ENCODE measurements around the gene TMEM38B.
"Not testable (repeated sequence)": the region's sequence is repeated elsewhere in the genome, so short reads cannot be mapped to it uniquely, and the experiment has no call there.

Gene TMEM38B

DNA sequence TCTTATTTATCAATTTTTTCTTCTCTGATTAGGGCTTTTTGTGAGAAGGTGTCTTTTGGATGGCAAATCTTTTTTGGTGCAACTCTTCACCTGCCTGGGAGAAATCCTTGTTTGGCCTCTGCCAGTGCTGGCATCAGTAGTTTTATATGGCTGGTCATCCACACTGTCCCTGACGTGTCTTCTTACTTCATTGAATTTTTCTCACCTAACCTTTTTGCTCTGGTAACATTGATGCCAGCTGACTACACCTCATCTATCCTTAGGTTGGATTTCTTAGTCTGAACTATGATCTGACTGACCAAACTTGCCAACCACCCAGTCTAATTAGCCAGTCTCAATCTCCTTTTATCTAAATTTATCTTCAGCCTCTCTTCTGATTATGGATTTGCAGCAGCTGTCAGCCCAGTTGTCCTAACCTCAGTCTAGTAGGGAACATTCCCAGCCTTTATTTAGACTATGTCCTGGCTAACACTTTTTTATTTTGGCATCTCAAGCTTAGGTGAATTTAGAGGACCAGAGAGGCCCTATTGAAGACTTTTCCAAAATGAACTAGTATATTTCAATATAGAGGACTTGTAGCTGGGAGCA is 10.6 kb upstream of the TMEM38B start:
- DNase-seq: no peak

DNA sequence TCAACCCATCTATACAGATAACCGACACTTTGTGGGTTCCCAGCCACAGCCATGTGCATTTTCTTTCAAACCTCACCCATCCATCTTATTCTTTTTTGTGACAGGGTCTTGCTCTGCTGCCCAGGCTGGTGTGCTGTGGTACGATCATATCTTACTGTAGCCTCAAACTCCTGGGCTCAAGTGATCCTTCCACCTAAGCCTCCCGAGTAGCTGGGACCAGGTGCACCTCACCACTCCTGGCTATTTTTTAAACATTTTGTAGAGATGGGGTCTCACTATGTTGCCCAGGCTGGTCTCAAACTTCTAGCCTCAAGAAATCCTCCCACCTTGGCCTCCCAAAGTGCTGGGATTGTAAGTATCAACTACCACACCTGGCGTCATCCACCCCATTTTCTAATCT is 7.4 kb upstream of the TMEM38B start:
- no peak for DNase-seq

DNA sequence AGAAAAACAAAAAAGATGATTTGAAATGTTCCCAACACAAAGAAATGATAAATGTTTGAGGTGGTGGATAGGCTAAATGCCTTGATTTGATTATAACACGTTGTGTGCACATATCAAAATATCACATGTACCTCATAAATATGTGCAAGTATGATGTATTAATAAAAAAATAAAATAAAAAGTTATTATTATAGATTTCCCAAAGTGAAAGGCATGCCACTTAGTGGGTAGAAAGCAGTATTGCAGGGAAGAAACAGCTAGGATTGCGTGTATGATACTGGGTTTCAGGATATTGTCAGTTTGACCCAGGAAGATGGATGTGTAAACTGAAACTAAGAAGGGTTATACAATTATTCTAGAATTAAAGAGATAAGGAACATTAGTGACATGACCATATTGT is 3.6 kb upstream of the TMEM38B start:
- no peak for DNase-seq

DNA sequence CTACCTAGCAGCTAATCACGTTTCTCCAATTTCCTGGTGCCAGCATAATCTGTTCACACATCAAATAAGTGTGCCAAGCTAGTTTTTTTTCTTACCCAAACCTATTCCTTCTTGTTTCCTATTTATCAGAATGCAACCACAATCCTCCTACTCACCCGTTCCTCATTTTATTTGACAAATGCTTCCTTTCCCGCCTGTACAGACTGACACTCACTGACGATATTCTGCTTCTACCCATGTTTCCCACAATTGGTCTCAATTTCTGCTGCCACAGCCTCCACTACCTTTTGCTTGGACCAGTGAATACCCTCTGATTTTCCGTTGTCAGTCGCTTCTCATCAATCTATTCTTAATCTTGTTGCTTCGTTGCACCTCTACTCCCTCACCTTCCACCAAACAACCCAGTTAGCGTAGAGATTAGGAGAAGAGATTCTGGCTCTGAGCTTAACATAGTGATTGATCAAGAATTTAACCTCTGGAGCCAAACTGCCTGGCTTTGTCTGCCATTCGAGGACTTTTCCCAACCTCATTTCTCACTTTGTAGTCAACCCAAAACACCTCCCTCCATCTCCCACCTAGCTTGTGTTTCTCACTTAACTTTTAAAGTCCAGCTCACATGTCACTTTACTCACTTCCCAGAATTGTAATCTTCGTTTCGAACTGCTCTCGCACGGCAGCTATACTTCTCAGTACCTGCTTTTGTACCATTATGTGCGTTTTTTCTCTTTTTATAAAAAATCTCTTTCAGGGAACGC is 729 bp upstream of the TMEM38B start:
- DNase-seq: peak; percentile 41

DNA sequence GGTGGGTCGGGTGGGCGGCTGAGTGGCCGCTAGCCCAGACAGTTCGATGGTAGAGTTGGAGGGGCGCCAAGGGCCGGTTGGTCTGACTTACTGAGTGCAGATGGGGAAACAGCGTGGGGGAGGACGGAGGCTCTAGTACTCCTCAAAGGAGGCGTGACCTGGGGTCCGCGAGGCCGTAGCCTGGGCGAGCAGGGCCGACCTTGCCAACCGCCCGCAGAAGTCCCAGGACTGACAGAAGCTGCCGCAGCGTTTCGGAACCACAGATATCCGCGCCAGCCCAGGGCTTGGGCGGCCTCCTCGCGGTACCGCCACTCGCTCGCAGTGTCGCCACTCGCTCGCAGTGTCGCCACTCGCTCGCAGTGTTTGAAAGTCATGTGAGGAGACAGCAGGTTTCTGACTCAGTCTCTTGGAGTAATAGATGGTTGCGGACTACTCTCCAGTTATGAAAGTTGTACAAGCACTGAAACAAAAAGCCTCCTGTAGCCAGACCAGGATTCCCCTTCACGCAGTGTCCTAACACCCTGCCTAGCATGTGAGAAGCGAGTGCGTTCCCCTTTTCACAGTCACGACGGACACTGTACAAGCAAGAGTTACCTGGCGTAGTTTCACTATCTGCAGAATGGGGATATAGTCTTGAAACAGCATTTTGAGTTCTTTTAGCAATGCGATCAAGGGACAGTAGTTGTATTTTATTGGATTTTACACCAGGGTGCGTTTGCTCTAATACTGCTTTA is 674 bp downstream of the TMEM38B start:
- peak; percentile 27 for DNase-seq

DNA sequence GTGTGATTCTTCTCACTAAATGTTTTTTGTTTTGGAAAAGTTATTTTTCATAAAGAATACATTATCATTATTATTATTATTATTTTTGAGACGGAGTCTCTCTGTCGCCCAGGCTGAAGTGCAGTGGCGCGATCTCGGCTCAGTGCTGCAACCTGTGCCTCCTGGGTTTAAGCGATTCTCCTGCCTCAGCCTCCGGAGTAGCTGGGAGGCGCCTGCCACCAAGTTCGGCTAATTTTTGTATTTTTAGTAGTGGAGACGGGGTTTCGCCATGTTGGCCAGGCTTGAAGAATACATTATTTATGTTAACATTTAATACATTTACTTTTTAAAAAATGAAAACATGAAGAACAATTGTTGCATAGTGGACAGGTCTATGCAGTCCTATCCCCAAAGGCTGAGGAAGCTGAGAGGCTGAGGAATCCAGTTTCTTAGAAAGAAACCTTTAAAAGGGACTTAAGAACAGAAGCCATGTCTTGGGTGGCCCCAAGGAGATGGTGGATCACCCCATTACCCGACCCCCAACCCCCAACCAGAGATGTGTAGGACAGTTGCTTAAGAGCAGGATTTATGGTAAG is 2.0 kb downstream of the TMEM38B start:
- no peak for DNase-seq

DNA sequence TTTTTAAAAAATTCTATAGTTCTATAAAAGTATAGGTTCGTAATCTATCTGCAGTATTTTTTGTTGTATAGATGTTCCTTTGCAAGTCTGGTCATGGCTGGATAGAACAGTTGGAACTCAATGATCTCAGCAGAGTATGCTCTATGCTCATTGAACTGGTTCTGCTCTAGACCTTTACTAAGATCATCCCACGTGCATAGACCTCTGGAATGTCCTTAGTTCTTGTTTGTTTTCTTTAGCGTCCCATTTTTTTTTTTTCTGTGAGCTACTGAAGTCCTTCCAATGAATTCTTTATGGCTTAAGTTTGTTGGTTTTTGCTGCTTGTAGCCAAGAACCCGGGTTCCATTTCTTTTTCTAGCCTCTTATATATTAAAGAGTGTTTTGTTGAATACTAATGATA is 3.5 kb downstream of the TMEM38B start:
- DNase-seq: no peak

DNA sequence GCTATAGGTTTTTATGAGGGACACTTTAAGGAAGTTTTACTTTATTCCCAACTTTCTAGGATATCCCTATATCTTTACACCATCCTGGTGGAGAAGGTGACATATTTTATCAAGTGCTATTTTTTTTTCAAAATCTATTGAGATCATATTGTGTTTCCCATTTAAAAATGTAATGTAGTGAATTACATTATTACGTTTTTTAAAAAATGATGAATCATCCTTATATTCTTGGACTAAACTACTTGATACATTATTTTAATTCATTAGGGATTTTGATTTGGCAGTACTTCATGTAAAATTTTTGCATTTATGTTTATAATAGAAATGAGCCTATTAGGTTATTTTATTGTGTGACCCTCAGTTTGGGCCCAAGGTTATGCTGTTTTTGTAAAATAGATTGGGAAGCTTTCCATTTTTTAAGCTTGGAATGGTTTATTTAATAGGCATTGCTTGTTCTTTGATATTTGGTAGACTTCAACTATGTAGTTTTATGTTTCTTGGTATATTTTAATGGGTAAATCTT is 4.1 kb downstream of the TMEM38B start:
- DNase-seq: no peak

DNA sequence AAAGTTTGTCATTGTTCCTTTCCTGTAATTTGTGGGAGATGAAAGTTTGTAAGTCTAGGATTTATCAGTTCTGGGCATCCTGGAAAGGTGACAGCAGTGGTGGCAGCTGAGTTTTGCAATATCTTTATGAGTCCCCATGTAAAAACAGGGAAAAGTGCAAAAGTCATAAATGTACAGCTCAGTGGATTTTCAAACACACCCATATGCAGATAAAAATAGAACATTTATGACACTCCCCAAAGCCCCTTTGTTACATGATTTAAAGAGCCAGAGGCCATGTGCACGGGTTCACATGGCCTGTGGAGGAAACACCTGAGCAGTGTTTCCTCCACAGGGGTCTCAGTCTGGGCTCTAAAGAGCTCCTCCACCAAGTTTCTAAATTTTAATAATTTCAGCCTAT is 6.3 kb downstream of the TMEM38B start:
- no peak for DNase-seq

DNA sequence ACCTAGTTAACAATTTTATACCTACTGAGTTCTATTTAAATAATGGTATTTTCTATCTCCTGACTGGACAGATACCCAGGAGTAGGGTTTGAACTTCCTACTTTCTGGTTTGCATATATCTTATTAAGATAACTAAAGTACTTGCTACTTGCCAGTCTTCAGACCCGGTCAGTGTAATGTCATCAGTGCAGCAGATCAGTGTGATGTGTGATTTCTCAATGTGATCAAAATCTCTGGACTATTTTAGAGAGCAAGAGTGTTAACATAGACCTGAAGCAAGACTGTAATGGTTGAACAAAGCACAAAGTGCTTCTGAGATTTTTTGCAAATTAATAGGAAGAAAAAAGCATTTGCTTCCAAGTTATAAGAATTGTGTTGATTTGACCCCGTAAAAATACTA is 6.8 kb downstream of the TMEM38B start:
- no peak for DNase-seq

DNA sequence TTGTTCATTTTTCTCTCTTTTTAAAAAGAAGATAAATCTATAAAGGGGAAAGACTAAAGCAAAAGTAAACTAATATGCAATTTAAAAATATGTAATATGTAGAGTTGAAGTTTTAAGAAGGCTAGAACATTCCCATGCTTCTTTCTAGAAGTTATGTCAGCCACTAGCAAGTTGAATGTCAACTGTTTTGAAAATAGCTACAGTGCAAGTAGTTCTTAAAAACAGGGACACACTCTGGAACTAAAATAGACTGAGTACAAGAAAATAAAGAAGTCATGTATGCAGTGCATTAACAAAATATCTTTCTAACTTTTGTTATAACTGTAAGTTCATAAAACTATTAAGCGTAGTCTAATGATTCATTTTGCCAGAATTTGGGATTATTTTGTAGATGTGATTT is 7.9 kb downstream of the TMEM38B start:
- DNase-seq: no peak

DNA sequence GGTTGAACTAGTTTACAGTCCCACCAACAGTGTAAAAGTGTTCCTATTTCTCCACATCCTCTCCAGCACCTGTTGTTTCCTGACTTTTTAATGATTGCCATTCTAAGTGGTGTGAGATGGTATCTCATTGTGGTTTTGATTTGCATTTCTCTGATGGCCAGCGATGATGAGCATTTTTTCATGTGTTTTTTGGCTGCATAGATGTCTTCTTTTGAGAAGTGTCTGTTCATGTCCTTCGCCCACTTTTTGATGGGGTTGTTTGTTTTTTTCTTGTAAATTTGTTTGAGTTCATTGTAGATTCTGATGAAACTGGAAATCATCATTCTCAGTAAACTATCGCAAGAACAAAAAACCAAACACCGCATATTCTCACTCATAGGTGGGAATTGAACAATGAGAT is 9.3 kb downstream of the TMEM38B start:
- not testable (repeated sequence) for DNase-seq

DNA sequence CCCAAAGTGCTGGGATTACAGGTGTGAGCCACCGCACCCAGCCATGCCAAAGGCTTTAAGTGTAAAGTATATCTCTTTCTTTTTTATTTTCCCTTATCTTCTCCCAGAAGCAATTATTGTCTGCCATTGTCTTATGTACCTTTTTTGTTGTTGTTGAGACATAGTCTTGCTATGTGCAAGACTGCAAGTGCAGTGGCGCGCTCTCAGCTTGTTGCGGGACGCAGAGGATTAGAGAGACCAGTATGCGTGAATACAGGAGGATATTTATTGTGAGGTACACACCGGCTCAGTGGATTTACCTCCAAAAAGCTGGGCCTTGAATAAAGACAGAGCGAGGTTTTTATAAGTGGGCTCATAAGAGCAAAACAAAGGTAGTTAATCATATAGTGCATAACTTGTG is 11.8 kb downstream of the TMEM38B start:
- DNase-seq: no peak

DNA sequence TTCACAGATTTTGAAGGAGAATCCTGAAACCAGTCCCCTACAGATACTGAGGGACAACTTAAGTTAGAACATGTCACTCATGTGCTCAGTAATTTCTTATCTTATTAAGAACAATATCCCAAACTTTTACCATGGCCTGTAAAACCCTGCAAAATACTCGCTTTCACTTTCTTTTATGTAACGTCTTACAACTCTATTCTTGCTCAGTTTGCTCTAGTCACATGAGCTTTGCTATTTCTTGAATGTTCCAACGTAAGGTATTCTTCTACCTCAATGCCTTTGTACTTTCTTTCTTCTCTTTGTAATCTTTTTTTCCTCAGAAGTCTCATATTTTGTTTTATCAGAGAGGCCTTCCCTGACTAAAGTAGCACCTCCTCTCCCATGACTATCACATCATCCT is 14.1 kb downstream of the TMEM38B start:
- DNase-seq: no peak

DNA sequence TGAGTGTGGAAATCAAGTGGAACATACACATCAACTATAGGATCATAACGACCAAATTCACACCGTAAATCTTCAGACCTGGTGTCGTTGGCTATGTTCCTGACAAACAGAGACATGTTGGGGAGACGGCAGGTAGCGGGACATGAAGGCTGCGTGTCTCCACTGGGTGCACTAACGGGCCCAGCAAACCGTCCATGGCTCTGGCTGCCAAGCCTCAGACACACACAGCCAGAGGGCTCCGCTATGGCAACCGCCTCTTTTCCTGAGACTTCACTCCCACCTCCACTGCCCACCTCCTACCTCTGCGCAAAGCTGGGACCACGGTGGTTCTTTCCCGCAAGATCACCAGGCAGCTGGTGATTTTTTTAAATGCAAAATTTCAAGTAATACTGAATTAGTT is 16.3 kb downstream of the TMEM38B start:
- no peak for DNase-seq

DNA sequence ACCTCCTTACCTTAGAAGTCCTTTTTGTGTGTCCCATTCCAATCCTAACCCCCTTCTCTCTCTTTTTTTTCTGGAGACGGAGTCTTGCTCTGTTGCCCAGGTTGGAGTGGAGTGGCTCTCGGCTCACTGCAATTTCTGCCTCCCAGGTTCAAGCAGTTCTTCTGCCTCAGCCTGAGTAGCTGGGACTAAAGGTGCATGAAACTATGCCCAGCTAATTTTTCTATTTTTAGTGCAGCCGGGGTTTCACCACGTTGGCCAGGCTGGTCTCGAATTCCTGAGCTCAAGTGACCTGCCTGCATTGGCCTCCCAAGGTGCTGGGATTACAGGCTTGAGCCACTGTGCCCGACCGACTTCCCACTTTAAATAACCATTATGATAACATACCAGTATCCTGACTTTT is 17.5 kb downstream of the TMEM38B start:
- no peak for DNase-seq

DNA sequence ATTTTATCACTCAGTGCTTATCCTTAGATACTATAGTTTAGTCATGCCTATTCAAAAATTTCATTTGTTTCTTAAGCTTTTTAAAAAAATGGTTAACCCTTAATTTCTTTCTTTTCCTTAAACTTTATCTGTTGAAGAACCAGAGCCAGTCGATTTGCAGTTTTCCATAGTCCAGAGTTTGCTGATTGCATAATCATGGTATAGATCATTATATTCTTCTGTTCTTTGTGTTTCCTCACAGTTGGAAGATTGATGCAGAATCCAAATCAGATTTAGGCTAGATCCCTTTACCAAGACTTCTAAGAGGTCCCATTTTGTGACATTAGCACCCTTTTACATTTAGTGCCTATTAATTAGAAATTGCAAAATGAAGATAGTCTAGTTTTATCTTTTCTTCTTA is 18.0 kb downstream of the TMEM38B start:
- DNase-seq: no peak

DNA sequence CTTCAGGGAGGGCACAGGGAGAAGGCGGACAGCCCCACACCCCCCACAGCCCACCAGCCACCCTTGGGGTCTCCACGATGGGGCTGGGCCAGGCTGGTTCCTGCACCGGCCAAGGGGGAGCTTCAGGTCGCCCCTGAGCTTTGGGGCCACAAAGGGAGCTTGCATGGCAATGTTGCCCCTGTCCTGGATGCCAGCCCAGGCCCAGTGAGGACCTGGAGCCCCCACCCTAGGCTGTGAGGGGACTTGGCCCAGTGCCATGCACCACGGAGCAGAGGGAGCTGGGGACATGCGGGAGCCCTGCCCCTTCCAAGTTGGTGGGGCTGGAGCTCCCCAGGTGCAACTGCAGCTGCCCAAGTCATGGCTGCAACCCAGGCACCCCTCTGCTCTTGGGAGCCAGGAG is 18.4 kb downstream of the TMEM38B start:
- no peak for DNase-seq

DNA sequence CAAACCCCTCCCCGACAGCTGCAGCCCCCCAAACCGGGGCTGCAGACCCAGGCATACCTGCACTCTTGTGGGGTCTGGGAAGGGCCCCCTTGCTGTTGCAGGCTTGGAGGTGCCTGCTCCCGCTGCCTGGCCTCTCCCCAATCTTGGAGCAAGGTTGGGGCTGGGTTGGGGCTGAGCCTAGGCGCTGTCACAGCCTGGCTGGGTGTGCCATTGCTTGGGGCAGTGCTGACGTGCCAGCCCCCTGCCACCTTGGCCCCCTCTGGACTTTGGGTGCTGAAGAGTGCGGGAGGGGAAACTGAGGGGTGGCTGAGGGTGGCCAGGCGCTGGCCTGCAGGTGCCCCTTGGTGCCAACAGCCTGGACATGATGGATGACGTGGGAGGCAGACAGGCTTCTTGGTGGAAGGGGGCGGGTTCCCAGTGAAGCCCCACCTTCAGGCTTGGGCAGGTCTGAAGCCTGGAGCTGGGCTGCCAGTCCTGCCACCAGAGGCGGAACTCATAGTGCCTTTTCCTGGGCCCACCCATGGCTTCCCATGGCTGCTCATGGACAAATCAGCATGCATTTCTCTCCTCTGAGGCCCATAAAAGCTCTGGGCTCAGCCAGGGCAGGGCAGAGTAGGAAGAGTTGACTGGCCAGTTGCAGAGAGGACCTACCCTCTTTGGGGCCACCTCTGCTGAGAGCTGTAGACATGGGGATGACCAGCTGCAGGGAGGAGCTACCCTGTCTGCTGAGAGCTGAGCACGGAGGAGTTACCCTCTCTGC is 19.1 kb downstream of the TMEM38B start:
- no peak for DNase-seq

DNA sequence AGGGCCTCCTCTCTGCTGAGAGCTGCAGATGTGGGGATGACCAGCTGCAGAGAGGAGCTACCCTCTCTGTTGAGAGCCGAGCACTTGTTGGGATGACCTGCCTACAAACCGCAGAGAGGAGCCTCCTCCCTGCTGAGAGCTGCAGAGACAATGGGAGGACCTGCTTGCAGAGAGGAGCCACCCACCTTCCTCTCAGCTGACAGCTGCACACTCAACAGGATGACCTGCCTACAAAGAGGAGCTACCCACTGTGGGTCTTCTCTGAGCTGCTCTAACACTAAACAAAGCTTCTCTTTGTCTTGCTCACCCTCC is 19.6 kb downstream of the TMEM38B start:
- DNase-seq: no peak

DNA sequence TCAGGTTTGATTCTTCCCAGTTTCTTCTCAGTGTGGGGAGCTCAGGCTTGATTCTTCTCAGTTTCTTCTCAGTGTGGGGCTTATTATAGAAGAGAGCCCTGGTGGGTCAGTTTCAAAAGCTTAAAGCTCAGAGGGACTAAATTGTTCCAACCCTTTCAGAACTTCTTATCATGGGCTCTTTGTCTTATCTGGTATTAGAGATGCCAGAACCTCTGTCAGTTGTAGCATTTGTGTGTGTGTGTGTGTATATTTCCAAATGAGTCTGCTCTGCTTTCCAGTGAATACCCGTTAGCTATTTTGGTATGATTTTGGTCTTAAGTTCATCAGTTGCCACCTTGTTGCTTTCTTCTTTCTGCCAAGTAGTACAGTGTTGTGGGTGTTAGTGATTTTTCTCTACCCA is 21.8 kb downstream of the TMEM38B start:
- DNase-seq: no peak

DNA sequence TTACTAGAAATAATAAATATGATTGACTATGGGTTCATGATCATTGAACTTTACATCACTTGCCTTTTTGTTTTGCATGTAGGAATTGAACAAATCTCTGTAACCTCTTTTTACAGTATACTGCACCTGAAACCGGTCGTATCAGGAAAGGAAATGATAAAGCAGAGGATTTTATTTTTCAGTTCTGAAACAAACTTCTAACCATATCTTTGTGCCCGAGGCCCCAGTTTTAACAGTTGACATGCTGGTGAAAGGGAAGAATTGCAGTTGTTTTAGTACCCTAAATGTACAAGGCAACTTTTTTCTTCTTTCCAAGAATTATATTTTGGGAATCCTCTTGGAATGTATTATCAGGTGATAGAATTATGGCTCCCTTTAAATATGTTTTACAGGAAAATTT is 27.8 kb downstream of the TMEM38B start:
- DNase-seq: no peak

DNA sequence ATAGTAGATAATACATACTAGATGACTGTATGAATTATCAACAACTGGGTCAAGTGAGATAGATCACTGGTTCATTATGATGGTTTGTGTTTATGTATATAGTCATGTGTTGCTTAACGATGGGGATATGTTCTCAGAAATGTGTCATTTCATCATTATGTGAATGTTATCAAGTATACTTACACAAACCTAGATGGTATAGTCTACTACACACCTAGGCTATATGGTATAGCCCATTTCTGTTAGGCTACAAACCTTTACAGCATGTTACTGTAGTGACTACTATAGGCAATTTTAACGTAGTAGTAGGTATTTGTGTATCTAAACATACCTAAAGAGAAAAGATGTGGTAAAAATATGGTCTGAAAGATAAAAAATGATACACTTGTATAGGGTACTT is 31.0 kb downstream of the TMEM38B start:
- no peak for DNase-seq

All from NCI-H748 treated with DMSO at 0.1 percent for 48 hours (cell line).